ENCODE results near the gene ASH1L.
"Not testable (repeated sequence)": the region's sequence is repeated elsewhere in the genome, so short reads cannot be mapped to it uniquely, and the experiment has no call there.

The ASH1L gene

DNA sequence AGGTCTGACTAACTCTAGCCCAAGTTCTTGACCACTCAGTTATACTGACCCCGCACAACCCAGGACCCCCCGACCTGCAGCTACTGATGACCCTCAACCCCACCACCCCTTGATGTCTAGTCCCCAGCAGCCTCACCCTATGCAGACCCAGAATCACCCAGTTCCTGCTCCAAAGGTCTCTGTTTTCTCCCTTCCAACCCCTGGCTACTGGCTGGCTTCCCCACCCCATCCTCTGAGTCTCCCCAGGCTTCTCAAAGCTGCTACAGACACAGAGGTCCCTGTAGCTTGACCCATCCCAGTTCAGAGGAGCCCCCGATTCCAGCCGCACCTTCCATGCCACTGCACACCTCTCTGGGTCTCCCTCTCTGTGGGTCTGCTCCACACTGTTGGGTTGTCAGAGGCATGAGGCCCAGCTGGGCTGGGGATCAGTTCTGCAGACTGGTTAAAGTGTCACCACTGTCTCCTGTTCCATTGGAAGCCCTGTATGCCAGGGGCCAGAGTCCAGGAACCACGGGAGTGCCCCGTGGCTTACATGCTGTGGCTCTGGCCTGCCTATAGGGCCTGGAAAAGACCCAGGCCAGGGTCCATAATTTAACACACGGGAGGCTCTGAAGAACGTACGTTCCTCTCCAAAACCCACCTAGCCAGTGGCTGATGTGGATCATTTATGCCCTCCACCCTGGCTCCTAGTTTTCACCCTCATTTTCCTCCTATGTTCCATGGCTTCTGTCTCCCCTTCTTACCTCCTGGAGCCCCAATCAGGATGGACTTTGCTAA, 261.9 kb downstream of the ASH1L start:
- DNase-seq = no peak

GRCh38 chr1:155300024-155300423, 262.6 kb downstream of the ASH1L start:
- no peak for DNase-seq

DNA sequence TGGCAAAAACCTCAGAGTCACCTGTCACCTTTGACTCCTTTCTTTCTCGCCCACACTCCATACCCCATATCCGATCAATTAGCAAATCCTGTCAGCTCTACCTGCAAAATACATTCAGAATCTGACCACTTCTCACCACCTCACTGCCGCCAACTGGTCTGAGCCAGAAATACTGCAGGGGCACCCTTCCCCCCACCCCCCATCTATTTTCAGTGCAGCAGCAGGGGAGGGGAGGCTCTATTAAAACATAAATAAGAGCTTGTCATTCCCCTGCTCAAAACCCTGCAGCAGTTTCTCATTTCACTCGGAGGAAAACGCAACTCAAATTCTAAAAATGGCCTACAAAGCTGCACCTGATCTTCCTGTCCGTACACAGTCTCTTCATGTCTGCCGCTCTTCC, 265.2 kb downstream of the ASH1L start:
- no peak for DNase-seq

DNA sequence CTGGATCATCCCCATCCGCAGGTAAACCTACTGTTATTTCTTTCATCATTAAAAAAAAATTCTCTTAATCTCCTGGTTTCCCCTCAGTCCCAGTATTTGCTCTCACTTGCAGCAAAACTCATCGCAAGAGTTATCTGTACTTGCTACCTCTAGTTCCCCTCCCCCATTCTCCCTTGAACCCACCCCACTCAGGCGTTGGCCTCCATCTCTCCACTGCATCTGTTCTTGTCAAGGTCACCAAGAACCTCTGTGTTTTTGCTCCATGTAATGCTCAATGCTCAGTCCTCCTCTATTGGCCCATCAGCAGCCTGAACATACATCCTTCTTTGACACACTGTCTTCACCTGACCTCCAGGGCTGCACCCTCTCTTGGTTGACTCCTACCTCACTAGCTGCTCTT, 265.9 kb downstream of the ASH1L start:
- DNase-seq = no peak

DNA sequence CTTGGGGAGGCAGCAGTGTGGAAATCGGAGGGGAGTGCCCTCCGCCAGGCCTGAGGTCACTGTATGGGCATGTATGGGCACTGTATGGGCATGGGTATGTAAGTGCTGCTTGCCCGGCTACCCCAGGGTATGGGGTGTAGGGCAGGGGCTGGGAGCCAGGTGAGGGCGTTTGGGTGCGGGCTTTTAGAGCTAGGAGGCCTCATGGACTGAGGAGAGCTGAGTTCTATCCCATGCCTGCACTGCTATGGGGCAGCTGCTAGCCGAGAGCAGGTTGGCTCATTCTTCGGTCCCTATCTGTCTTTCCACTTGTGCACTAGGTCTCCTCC, 266.7 kb downstream of the ASH1L start:
- DNase-seq = no peak

GRCh38 chr1:155295183-155295941, 267.2 kb downstream of the ASH1L start:
- DNase-seq = no peak

GRCh38 chr1:155294520-155295182, 268.0 kb downstream of the ASH1L start:
- no peak for DNase-seq

- no peak for DNase-seq
Measured at GRCh38 chr1:155293086-155293749, 269.4 kb downstream of the ASH1L start.

DNA sequence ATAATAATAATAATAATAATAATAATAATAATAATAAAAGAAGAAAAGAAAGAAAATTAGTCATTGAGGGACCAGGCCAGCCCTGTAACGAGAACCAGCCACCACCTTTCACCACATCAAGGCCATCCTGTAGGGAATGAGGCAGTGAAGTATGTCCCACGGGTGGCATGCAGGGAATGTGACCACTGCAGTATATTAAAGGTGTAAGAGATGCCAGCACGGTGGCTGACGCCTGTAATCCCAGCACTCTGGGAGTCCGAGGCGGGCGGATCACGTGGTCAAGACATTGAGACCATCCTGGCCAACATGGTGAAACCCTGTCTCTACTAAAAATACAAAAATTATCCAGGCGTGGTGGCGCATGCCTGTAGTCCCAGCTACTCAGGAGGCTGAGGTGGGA, 271.6 kb downstream of the ASH1L start:
- not testable (repeated sequence) for DNase-seq

- no peak for DNase-seq
Measured at GRCh38 chr1:155287987-155288543, 274.5 kb downstream of the ASH1L start.

DNA sequence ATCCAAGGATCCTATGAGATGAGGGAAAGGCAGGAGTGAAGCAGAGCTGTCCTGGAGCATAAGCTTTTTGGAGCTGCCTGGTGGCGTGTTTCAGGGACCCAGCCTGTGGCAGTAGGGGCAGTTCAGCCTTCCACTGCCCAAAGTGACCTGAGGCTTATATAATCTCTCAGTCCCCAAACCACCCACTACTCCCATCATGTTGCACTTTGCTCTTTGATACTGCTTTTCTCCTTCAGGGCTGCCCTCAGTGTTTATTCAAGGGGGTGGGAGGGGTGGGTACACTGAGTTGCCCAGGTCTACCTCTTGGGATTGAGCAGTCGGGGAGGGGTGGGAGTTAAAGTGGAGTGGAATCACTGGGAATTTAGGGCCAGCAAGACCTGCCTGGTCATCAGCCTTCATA, 276.1 kb downstream of the ASH1L start:
- DNase-seq = no peak

DNA sequence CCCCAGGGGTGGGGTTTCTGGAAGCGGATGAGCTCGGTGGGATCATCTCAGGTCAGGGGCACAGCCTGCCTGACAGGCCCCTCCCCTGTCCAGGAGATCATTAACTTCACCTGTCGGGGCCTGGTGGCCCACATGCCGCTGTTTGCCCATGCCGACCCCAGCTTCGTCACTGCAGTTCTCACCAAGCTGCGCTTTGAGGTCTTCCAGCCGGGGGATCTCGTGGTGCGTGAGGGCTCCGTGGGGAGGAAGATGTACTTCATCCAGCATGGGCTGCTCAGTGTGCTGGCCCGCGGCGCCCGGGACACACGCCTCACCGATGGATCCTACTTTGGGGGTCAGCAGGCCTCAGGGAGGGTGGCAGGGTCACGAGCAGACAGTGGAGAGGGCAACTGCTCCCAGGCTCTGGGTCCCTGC, 277.0 kb downstream of the ASH1L start:
- no peak for DNase-seq
